ENCODE measurements around the gene ZNRF3.
"Not testable (repeated sequence)": the region's sequence is repeated elsewhere in the genome, so short reads cannot be mapped to it uniquely, and the experiment has no call there.

The ZNRF3 gene

GRCh38 chr22:28934026-28934425, 50.7 kb downstream of the ZNRF3 start:
- no peak for DNase-seq

- DNase-seq, result no peak
These were observed 51.8 kb downstream of the ZNRF3 start for GRCh38 chr22:28935140-28935539.

GRCh38 chr22:28935713-28936112, 52.3 kb downstream of the ZNRF3 start:
- DNase-seq, result no peak

- DNase-seq, result no peak
These were observed 52.8 kb downstream of the ZNRF3 start for GRCh38 chr22:28936200-28936599.

- DNase-seq, result no peak
These were observed 54.0 kb downstream of the ZNRF3 start for GRCh38 chr22:28937206-28938025.

GRCh38 chr22:28938286-28938833, 55.0 kb downstream of the ZNRF3 start:
- no peak for DNase-seq

GRCh38 chr22:28939394-28939793, 56.0 kb downstream of the ZNRF3 start:
- no peak for DNase-seq

- no peak for DNase-seq
These were observed 56.6 kb downstream of the ZNRF3 start for GRCh38 chr22:28939932-28940331.

GRCh38 chr22:28940441-28940840, 57.1 kb downstream of the ZNRF3 start:
- no peak for DNase-seq

- no peak for DNase-seq
These were observed 59.0 kb downstream of the ZNRF3 start for GRCh38 chr22:28942333-28942732.

- no peak for DNase-seq
These were observed 59.6 kb downstream of the ZNRF3 start for GRCh38 chr22:28942801-28943500.

- no peak for DNase-seq
These were observed 60.1 kb downstream of the ZNRF3 start for GRCh38 chr22:28943501-28943879.

GRCh38 chr22:28947125-28947524, 63.8 kb downstream of the ZNRF3 start:
- no peak for DNase-seq

- DNase-seq, result no peak
These were observed 65.1 kb downstream of the ZNRF3 start for GRCh38 chr22:28948424-28948823.

- DNase-seq, result not testable (repeated sequence)
These were observed 65.6 kb downstream of the ZNRF3 start for GRCh38 chr22:28948860-28949551.

GRCh38 chr22:28949788-28950187, 66.4 kb downstream of the ZNRF3 start:
- no peak for DNase-seq

- DNase-seq, result no peak
These were observed 67.4 kb downstream of the ZNRF3 start for GRCh38 chr22:28950617-28951411.

- DNase-seq, result no peak
These were observed 68.2 kb downstream of the ZNRF3 start for GRCh38 chr22:28951530-28951929.

- DNase-seq, result no peak
These were observed 68.7 kb downstream of the ZNRF3 start for GRCh38 chr22:28951969-28952521.

GRCh38 chr22:28952857-28953256, 69.5 kb downstream of the ZNRF3 start:
- DNase-seq, result no peak

- DNase-seq, result no peak
These were observed 70.0 kb downstream of the ZNRF3 start for GRCh38 chr22:28953403-28953802.

All from central memory CD4-positive, alpha-beta T cell (primary cell).